ENCODE measurements around the gene LSM14A. TPM values are rescaled to one million over a fixed set of nuclear protein-coding genes. Genes with fewer than 3 reads are reported as not detected.
"Not testable (repeated sequence)": the region's sequence is repeated elsewhere in the genome, so short reads cannot be mapped to it uniquely, and the experiment has no call there.

Gene LSM14A
- polyA plus RNA-seq, 6 donors from 2014 or later, result 165 to 191 (median 176) TPM

- no peaks in the 10 kb centered on the region for H3K9me3 Mint-ChIP-seq
- no peak overlapping the region for H3K27ac Mint-ChIP-seq
- H3K27me3 Mint-ChIP-seq, result peaks cover 0 to 5% (median 4%) of the 10 kb centered on the region in 3 donors
- no peak overlapping the region for H3K4me3 Mint-ChIP-seq
- DNase-seq (no peak), ATAC-seq (ENCODE audit: low read depth in 2 of 2) (no peak)
- H3K36me3 Mint-ChIP-seq, result no peaks in the 10 kb centered on the region
- H3K4me1 Mint-ChIP-seq, result peaks cover 0 to 7% (median 0%) of the 10 kb centered on the region in 3 donors
These were observed 29.9 kb upstream of the LSM14A start for GRCh38 chr19:34142440-34142839.

DNA sequence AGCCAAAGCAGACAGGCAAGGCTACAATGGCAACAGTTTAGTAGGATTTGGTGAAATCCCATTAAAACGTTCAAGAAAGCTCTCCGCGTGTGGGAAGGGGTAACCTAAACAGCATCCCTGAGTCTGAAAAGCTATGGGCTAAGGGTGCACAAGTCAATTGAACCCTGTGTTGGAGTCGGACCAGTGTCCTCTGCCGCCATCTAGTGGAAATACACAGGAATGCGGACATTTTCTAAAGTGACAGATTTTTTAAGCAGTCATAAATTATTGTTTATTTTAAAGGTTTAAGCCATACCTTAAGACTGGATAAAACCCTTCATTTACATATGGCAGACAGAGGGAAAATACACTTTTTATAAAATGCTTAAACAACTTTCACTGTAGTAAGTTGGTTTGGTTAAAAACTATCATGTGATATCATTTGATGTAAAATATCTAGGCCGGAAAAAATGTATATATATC, 26.5 kb upstream of the LSM14A start:
- H3K9me3 Mint-ChIP-seq, result no peaks in the 10 kb centered on the region
- DNase-seq, result peak; percentile 38
- no peaks in the 10 kb centered on the region for H3K36me3 Mint-ChIP-seq
- peaks cover 0 to 5% (median 4%) of the 10 kb centered on the region in 3 donors for H3K27me3 Mint-ChIP-seq
- peaks cover 0 to 7% (median 0%) of the 10 kb centered on the region in 3 donors for H3K4me1 Mint-ChIP-seq
- no peak overlapping the region for H3K4me3 Mint-ChIP-seq
- H3K27ac Mint-ChIP-seq, result no peak overlapping the region
- peak in 1 of 2 donors; percentile 61 for ATAC-seq (ENCODE audit: low read depth in 2 of 2)

- Mint-ChIP-seq H3K4me3 (no peak overlapping the region), H3K36me3 (no peaks in the 10 kb centered on the region), H3K27me3 (peaks cover 5 to 8% (median 7%) of the 10 kb centered on the region in 3 donors), H3K9me3 (peaks cover 0 to 2% (median 0%) of the 10 kb centered on the region in 7 donors), H3K4me1 (peaks cover 0 to 7% (median 0%) of the 10 kb centered on the region in 3 donors), H3K27ac (peak overlapping the region in 1 of 6 donors; percentile 60)
- DNase-seq, result no peak
- ATAC-seq (ENCODE audit: low read depth in 2 of 2), result no peak
These were observed 23.6 kb upstream of the LSM14A start for GRCh38 chr19:34148658-34149185.

DNA sequence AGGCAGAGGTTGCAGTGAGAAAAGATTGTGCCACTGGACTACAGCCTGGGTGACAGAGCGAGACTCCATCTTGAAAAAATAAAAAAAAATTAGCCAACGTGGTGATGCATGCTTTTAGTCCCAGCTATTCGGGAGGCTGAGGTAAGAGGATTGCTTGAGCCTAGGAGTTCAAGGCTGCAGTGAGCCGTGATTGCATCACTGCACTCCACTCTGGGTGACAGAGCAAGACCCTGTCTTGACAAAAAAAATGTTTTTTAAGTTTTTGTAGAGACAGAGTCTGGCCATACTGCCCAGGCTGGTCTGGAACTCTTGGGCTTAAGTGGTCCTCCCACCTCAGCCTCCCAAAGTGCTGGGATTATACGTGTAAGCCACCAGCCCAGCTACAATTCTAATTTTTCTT, 22.4 kb upstream of the LSM14A start:
- Mint-ChIP-seq H3K4me3 (peak overlapping the region in 1 of 8 donors; percentile 25), H3K36me3 (no peaks in the 10 kb centered on the region), H3K27me3 (peaks cover 5 to 8% (median 8%) of the 10 kb centered on the region in 3 donors), H3K9me3 (peaks cover 0 to 2% (median 0%) of the 10 kb centered on the region in 7 donors), H3K27ac (no peak overlapping the region), H3K4me1 (peaks cover 0 to 7% (median 0%) of the 10 kb centered on the region in 3 donors)
- no peak for ATAC-seq (ENCODE audit: low read depth in 2 of 2)
- no peak for DNase-seq

- Mint-ChIP-seq H3K4me1 (peaks cover 0 to 3% (median 0%) of the 10 kb centered on the region in 3 donors), H3K9me3 (peaks cover 0 to 2% (median 0%) of the 10 kb centered on the region in 7 donors), H3K27me3 (peaks cover 5 to 8% (median 8%) of the 10 kb centered on the region in 3 donors), H3K36me3 (no peaks in the 10 kb centered on the region), H3K4me3 (no peak overlapping the region), H3K27ac (no peak overlapping the region)
- DNase-seq (no peak), ATAC-seq (ENCODE audit: low read depth in 2 of 2) (no peak)
These were observed 21.7 kb upstream of the LSM14A start for GRCh38 chr19:34150558-34150957.

DNA sequence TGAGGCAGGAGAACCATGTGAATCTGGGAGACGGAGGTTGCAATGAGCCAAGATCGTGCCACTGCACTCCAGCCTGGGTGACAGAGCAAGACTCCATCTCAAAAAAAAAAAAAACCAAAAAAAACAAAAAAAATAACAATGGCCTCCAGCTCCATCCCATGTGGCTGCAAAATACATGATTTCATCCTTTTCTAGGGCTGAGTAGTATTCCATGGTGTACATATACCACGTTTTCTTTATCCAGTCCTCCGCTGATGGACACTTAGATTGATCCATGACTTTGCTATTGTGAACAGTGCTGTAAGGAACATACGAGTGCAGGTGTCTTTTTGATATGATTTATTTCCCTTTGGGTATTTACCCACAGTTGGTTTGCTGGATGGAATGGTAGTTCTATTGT, 20.9 kb upstream of the LSM14A start:
- ATAC-seq (ENCODE audit: low read depth in 2 of 2), result no peak
- peaks cover 0 to 2% (median 0%) of the 10 kb centered on the region in 7 donors for H3K9me3 Mint-ChIP-seq

GRCh38 chr19:34154401-34154800, 17.9 kb upstream of the LSM14A start:
- ATAC-seq (ENCODE audit: low read depth in 2 of 2) (no peak), DNase-seq (no peak)
- H3K4me3 Mint-ChIP-seq, result no peak overlapping the region

More for the DNA sequence above, 20.9 kb upstream of the LSM14A start:
- H3K36me3 Mint-ChIP-seq, result no peaks in the 10 kb centered on the region
- H3K27ac Mint-ChIP-seq, result no peak overlapping the region
- H3K4me1 Mint-ChIP-seq, result no peaks in the 10 kb centered on the region
- H3K27me3 Mint-ChIP-seq, result peaks cover 5 to 8% (median 8%) of the 10 kb centered on the region in 3 donors
- DNase-seq, result no peak
- no peak overlapping the region for H3K4me3 Mint-ChIP-seq

DNA sequence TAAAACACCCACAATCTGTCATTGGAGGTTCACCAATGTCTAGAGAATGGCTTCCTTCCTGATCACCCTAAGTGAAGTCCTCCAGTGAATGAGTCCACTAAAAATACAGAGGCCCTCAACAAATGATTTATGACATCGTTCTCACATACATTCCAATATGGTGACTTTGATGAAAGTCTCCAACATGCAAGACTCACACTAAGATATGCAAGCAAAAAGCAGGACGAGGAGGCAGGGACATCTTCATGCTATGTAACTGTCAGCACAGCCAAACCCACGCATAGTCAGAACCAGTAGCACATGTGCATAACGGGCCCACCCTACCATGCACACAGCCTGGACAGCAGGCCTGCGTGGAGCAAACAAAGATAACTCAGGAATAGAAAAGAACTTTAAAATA, 16.6 kb upstream of the LSM14A start:
- peaks cover 0 to 2% (median 0%) of the 10 kb centered on the region in 7 donors for H3K9me3 Mint-ChIP-seq
- peaks cover 5 to 8% (median 8%) of the 10 kb centered on the region in 3 donors for H3K27me3 Mint-ChIP-seq
- DNase-seq, result no peak
- no peaks in the 10 kb centered on the region for H3K36me3 Mint-ChIP-seq
- no peaks in the 10 kb centered on the region for H3K4me1 Mint-ChIP-seq
- no peak overlapping the region for H3K4me3 Mint-ChIP-seq
- H3K27ac Mint-ChIP-seq, result no peak overlapping the region
- no peak for ATAC-seq (ENCODE audit: low read depth in 2 of 2)

More at GRCh38 chr19:34154401-34154800, 17.9 kb upstream of the LSM14A start:
- Mint-ChIP-seq H3K36me3 (no peaks in the 10 kb centered on the region), H3K9me3 (peaks cover 0 to 2% (median 0%) of the 10 kb centered on the region in 7 donors), H3K27me3 (peaks cover 5 to 8% (median 8%) of the 10 kb centered on the region in 3 donors), H3K27ac (peak overlapping the region in 1 of 6 donors; percentile 86), H3K4me1 (no peaks in the 10 kb centered on the region)

GRCh38 chr19:34158966-34159365, 13.3 kb upstream of the LSM14A start:
- H3K27ac Mint-ChIP-seq; H3K27me3 Mint-ChIP-seq; H3K36me3 Mint-ChIP-seq; H3K9me3 Mint-ChIP-seq; DNase-seq; H3K4me3 Mint-ChIP-seq; H3K4me1 Mint-ChIP-seq; ATAC-seq (ENCODE audit: low read depth in 2 of 2): not testable (repeated sequence)

DNA sequence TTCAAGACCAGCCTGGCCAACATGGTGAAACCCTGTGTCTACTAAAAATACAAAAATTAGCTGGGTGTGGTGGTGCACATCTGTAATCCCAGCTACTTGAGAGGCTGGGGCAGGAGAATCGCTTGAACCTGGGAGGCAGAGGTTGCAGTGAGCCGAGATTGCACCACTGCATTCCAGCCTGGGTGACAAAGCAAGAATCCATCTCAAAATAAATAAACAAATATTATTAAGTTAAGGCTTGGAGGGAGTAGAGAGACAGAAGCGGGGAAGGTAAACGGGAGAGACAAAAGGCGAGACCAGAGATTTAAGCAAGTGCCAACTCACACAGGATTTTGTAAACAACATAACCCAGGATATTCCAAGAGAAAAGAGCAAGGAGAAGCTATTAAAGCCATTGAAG, 12.8 kb upstream of the LSM14A start:
- H3K36me3 Mint-ChIP-seq; DNase-seq; H3K27me3 Mint-ChIP-seq; H3K4me1 Mint-ChIP-seq; ATAC-seq (ENCODE audit: low read depth in 2 of 2); H3K27ac Mint-ChIP-seq; H3K4me3 Mint-ChIP-seq; H3K9me3 Mint-ChIP-seq: not testable (repeated sequence)

- peak overlapping the region in 1 of 6 donors; percentile 89 for H3K27ac Mint-ChIP-seq
- not testable (repeated sequence) for DNase-seq
These were observed 10.4 kb upstream of the LSM14A start for GRCh38 chr19:34161902-34162301.

GRCh38 chr19:34165295-34165738, 7.0 kb upstream of the LSM14A start:
- Mint-ChIP-seq H3K27ac (peak overlapping the region in 1 of 6 donors; percentile 73), H3K27me3 (no peaks in the 10 kb centered on the region), H3K36me3 (no peaks in the 10 kb centered on the region), H3K9me3 (no peaks in the 10 kb centered on the region), H3K4me1 (peaks cover under 1 to 16% (median 7%) of the 10 kb centered on the region in 3 donors), H3K4me3 (peak overlapping the region in 1 of 8 donors; percentile 41)
- ATAC-seq (ENCODE audit: low read depth in 2 of 2) (no peak), DNase-seq (no peak)

More at GRCh38 chr19:34161902-34162301, 10.4 kb upstream of the LSM14A start:
- H3K4me3 Mint-ChIP-seq, result peak overlapping the region in 1 of 8 donors; percentile 29
- H3K36me3 Mint-ChIP-seq, H3K4me1 Mint-ChIP-seq, H3K9me3 Mint-ChIP-seq, H3K27me3 Mint-ChIP-seq: not testable (repeated sequence)
- ATAC-seq (ENCODE audit: low read depth in 2 of 2), result peak in 1 of 2 donors; percentile 35

DNA sequence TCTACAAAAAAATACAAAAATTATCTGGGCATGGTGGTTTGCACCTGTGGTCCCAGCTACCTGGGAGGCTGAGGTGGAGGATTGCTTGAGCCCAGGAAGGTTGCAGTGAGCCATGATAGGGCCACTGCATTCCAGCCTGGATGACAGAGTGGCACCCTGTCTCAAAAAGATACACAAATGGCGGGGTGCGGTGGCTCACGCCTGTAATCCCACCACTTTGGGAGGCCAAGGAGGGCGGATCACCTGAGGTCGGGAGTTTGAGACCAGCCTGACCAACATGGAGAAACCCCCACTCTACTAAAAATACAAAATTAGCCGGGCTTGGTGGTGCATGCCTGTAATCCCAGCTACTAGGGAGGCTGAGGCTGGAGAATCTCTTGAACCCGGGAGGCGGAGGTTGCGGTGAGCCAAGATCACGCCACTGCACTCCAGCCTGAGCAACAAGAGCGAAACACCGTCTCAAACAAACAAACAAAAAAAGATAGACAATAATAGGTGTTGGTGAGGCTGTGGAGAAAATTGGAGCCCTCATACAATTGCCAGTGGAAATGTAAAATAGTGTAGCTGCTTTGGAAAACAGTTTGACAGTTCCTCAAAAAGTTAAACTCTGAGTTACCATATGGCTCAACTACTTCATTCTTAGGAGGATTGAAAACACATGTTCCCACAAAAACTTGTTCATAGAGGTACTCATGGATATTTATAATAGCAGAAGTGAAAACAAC, 2.7 kb upstream of the LSM14A start:
- not testable (repeated sequence) for ATAC-seq (ENCODE audit: low read depth in 2 of 2); H3K9me3 Mint-ChIP-seq; DNase-seq; H3K36me3 Mint-ChIP-seq; H3K27me3 Mint-ChIP-seq
- Mint-ChIP-seq H3K4me1 (peaks cover 23 to 36% (median 27%) of the 10 kb centered on the region in 3 donors), H3K27ac (peak overlapping the region in 3 of 6 donors; percentile 26 to 95 (median 78)), H3K4me3 (peak overlapping the region in 5 of 8 donors; percentile 24 to 100 (median 52))

DNA sequence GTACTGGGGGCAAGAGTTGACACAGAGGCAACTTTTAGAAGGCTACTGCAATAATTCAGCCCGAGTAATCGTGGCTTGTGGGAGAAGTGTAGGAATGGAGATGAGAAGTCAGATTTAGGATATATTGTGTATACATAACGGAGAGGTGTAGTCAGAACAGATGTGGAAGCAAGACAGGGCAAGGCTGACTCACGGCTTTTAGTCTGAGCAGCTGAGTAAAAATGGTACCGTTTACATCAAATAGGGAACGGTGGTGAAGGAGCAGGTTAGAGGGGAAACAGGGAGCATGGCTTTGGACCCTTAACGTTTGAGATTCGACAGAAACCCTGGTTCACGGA, 796 bp upstream of the LSM14A start:
- Mint-ChIP-seq H3K27ac (peak overlapping the region; percentile 42 to 100 (median 96)), H3K4me3 (peak overlapping the region; percentile 77 to 100 (median 96)), H3K4me1 (peaks cover 27 to 52% (median 37%) of the 10 kb centered on the region in 3 donors), H3K36me3 (no peaks in the 10 kb centered on the region), H3K27me3 (no peaks in the 10 kb centered on the region), H3K9me3 (no peaks in the 10 kb centered on the region)
- no peak for ATAC-seq (ENCODE audit: low read depth in 2 of 2)
- DNase-seq, result no peak
